Erythroblast (primary cell): ENCODE results near the gene CCNQ.

Source experiments
- GATA1 ChIP-seq: IDR thresholded peaks from 2 replicates; pipeline ENCODE4 v1.6.1; 2011; ENCODE audit warnings: low read depth, mild to moderate bottlenecking, control low read depth, low read length, moderate library complexity
- POLR2A ChIP-seq: IDR thresholded peaks from 2 replicates; pipeline ENCODE4 v1.6.1; 2011; ENCODE audit warnings: mild to moderate bottlenecking, low read length

DNA sequence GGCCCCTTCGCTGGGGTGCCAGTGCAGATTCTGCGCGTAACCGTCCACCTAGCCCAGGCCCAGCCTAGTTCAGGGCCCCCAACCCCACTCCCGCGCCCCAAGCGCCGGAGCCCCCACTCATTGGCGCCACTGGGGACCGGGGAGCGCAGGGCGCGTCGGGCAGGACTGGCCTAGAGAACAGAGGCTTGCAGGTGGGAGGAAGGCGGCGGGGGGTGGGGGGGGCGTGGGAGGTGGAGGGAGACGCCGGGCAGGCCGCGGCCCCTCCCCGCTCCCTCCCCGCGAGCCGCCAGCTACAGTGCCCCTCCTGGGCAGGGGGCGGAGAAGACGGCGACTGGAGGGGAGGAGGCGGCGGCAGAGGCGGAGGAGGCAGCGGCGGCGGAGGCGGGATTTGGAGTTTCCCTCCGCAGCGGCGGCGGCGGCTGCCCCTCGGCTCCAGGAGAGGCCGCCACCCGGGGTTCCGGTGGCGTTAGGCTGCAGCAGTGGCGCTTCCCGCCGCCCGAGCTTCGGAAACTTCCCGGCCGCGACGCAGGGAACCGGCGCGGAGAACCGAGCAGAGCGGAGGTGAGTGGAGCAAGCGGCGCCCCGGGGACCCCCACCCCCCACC, 43.2 kb upstream of the CCNQ start:
- TF ChIP-seq POLR2A = no peak
- no peak for TF ChIP-seq GATA1
